Ammon's horn (tissue), 1 donor: ENCODE results near the gene ZBED4.
"Not testable (repeated sequence)": the region's sequence is repeated elsewhere in the genome, so short reads cannot be mapped to it uniquely, and the experiment has no call there.

ENCODE experiments used
- DNase-seq: peaks from one replicate; pipeline ENCODE4 v3.0.0-alpha.2; 2016; ENCODE audit warnings: low spot score

Gene ZBED4

GRCh38 chr22:49852898-49853894 is at the start of gene ZBED4:
TSS of gene ZBED4 (plus strand) at chr22:49853844. CDS start at chr22:49883663, 29,819 bp downstream.
- peak; percentile 96 for DNase-seq

GRCh38 chr22:49807129-49807528 is 46.5 kb upstream of the ZBED4 start:
- DNase-seq: no peak

DNA sequence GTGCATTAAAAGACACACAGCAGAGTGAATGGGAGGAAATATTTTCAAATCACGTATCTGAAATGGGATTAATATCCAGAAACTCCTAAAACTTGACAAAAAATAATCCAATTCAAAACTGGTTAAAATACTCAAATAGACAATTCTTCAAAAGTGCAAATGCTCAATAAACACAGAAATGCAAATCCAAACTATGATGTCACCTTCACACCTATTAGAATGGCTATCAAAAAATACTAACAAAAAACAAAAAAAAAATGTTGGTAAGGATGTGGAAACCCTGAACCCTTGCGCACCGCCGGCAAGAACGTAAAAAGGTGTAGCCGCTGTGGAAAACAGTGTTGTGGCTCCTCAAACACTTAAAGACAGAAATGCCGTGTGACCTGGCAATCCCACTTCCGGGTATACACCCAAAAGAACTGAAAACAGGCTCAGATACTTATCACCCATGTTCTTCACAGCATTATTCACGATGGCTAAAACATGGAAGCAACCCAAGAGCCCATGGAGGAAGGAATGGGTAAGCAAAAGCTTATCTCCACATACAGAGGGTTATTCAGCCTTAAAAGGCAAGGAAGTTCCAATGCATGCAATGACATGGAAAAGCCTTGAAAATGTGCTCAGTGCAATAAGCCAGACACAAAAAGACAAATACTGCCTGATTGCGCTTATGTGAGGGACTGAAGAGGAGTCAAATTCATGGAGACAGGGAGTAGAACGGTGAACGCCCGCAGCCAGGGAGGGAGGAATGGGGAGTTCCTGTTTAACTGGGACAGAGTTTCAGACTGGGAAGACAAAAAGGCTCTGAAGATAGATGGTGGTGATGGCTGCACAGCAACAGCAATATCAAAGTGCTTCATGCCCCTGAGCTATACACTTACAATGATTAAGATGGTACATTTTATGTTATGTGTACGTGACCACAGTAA is 45.6 kb upstream of the ZBED4 start:
- no peak for DNase-seq

DNA sequence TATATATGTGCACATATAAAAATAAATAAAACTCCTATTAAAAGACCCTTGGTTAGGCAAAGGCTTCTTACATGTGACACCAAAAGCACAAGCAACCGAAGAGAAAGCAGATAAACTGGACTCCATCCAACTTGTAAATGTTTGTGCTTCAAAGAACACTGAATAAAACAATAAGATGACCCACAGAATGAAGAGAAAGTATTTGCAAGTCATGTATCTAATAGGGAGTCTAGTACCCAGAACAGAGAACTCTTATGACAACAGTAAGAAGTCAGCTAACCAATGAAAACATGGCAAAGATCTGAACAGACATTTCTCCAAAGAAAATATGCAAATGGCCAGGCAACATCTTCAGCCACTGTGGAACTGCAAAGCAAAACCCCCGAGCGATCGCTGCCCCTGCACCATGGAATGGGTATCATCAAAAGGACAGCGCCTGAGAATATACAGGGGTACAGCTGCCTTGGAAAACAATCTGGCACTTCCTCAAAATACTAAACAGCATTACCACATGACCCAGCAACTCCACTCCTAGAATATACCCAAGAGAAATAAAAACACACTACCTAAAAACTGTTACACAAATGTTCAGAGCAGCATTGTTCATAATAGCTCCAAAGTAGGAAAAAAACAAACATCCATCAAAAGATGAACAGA is 43.2 kb upstream of the ZBED4 start:
- no peak for DNase-seq

DNA sequence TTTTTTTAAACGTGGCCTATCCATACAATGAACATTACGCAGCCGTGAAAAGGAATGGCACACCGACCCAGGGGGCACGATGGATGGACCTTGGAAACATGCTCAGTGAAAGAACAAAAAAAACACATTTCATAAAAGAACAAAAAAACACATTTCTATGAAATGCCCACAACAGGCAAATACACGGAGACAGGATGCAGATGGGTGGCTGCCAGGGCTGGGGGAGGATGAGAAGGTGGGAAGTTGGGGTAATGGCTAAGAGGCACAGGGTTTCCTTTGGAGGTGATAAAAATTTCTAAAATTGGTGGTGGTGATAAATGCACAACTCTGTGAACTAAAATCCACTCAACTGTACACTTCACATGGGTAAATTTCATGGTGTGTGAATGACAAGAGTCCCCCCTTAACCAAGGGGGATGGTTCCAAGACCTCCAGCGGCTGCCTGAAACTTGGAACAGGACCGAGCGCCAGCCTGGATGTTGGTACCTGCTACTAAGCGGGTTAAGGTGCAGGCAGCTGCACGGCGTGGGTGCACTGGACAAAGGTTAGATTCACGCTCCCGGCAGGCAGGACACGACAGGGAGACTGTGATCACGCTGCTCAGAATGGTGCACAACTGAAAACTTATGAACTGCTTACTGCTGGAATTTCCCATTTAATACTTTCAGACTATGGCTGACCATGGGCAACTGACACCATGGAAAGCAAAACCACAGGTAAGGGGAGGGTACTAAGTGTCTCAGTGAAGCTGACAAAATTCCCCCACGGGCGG is 42.4 kb upstream of the ZBED4 start:
- no peak for DNase-seq

- DNase-seq: no peak
These were observed 40.8 kb upstream of the ZBED4 start for GRCh38 chr22:49812838-49813237.

DNA sequence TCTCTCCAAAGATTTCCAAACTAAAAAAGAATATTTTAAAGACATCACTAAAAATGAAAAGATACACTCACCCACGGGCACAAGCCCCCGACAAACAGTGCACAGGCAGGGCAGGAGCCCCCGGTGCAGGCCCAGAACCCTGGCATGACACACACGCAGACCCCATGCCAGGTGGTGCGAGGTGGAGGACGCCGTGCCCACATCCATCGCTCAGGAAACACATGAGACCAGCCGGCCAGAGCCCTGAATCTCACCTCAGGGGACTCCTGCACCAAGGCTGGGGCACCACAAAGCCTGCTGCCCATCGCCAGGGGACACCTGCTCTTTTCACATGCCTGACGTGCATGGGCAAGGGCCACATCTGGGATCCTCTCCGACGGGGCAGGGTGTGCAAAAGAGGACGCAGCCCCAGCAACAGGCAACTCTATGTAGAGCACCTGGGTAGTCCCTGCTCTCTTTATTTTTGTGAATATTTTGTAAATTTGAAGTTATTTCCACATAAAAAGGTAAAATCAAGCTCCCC is 39.4 kb upstream of the ZBED4 start:
- DNase-seq: no peak

DNA sequence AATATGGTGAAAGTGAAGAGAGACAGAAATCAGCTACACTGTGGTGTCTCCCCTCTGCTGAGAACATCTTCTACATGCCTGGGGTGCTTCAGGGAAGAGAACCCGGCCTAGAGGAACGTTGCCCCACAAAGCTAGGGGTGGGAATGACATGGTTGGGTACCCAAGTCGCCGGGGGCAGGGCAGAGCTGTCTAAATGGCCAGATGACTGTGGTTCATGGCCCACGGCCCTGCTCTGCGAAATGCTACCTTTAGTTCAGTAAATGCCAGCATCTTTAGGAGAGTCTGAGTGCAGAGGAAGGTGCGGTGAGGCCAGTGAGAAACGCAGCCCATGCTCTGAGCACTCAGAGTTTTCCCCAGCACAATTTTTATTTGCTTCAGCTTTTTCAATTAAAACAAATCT is 38.8 kb upstream of the ZBED4 start:
- no peak for DNase-seq

DNA sequence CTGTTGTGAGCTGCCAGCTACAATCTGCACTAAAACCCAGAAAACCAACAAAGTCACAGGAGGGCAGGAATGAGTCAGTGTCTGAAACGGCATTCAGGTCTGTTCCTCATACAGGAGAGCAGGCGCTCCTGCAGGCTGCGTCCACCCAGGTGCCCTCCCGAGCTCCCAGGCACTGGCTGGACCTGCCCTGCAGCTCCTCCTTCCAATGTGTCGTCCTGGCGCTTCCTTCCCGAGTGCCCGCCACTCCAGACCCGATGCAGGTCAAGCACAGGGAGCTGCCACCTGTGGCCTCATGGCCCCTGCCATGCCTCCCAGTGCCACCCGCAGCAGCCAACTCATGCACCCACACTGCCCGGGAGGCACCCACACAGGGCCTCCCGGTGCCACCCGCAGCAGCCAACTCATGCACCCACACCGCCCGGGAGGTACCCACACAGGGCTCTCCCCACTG is 38.0 kb upstream of the ZBED4 start:
- DNase-seq: no peak

GRCh38 chr22:49817359-49817758 is 36.3 kb upstream of the ZBED4 start:
- no peak for DNase-seq

GRCh38 chr22:49820984-49821383 is 32.7 kb upstream of the ZBED4 start:
- no peak for DNase-seq

DNA sequence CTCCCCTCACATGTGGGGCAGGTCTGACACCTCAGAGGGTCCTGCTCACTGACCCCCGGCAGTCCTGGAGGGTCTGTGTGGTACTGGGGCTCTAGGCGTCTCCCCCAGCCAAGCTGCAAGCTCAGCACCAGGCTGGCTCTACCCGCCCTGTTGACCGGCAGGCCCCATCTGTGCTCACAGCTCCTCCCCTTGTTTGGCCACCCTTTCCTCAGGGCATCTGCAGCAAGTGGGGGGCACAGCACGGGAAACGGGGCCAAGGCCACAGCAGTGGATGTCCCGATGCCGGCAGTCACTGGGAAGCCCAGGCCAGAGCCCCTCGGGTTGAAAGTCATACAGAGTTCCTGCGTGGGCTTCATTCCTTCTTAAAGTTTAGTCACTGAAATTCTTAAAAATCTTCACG is 31.9 kb upstream of the ZBED4 start:
- not testable (repeated sequence) for DNase-seq

GRCh38 chr22:49823289-49824045 is 30.2 kb upstream of the ZBED4 start:
- DNase-seq: no peak

GRCh38 chr22:49824185-49824925 is 29.3 kb upstream of the ZBED4 start:
- no peak for DNase-seq

DNA sequence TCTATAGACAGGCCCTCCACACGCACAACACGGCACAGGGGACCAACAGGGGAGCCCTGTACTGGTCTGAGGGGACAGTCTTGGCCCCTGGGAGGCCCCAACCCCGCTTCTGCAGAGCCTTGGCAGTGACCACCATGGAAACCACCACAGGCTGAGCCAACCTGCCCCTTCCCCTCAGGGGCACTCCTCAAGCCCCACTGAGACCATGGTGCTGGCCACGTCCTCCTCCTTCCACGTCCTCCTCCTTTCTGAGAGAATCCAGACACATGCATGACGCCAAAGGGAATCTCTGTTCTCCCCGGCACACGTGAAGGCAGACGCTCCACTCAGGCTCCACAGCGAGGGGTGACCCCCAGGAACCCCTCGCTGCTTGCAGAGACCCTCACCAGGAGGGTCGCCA is 28.7 kb upstream of the ZBED4 start:
- DNase-seq: no peak

- no peak for DNase-seq
These were observed 28.2 kb upstream of the ZBED4 start for GRCh38 chr22:49825436-49825835.

- no peak for DNase-seq
These were observed 27.6 kb upstream of the ZBED4 start for GRCh38 chr22:49825944-49826602.

DNA sequence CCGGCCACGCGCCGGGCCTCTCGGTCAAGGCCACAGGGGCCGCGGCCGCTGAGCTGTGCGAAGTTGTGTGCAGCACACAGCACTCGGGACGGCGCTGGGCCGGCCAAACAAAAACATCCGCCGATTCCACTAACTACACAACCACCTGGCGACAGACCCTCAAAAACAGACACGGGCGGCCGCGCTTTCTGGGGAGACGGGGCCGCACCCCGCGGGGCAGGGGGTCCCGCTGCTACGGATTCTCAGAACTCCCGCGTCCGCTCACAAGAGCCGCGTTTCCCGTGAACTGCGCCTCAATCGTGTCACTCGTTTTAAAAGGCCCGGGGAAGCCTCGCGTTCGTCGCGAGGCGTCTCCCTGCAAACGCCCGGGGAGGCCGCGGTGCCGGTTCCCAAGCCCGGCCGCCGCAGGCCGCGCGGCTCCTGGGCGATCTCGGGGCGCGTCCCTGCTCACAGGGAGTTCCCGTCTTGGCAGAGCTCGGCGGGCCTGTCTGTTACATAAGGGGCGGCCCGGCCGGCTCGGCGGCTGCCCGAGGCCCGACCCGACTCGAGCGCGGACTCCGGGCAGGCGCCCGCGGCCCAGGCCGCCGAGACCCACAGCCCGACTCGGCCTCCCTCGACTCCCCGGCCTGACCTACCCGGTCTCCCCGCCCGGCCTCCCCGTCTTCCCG is 26.9 kb upstream of the ZBED4 start:
- DNase-seq: no peak
